A549 (cell line): ENCODE results near the gene STARD13.

Source experiments
- CBX8 ChIP-seq: fragments of 200-600 bp; sonication (generic); IDR thresholded peaks from 2 replicates; pipeline ENCODE4 v1.6.1; 2016
- CEBPB ChIP-seq, 2 experiments: fragments of >200 bp in 1 of 2; sonication (Bioruptor Twin) in 1 of 2; formaldehyde crosslinking in 1 of 2; IDR thresholded peaks; 2 replicates each; pipeline ENCODE4 v1.6.1; 2012 to 2016
- ELK1 ChIP-seq: fragments of 150-350 bp; IDR thresholded peaks from 2 replicates; pipeline ENCODE4 v1.6.1; 2014; ENCODE audit warnings: low read depth, mild to moderate bottlenecking, low read length
- KDM1A ChIP-seq: fragments of 200-600 bp; sonication (generic); IDR thresholded peaks from 2 replicates; pipeline ENCODE4 v1.6.1; 2016; ENCODE audit warnings: low read depth, mild to moderate bottlenecking
- PHF8 ChIP-seq: fragments of 200-600 bp; sonication (generic); IDR thresholded peaks from 2 replicates; pipeline ENCODE4 v1.6.1; 2016; ENCODE audit warnings: low read depth, mild to moderate bottlenecking, antibody characterized with exemption, moderate library complexity, borderline replicate concordance
- POLR2A ChIP-seq: IDR thresholded peaks from 2 replicates; pipeline ENCODE4 v1.6.1; 2012; ENCODE audit warnings: mild to moderate bottlenecking, low read length
- REST ChIP-seq: fragments of 200-600 bp; sonication (generic); IDR thresholded peaks from 2 replicates; pipeline ENCODE4 v1.6.1; 2016; ENCODE audit warnings: antibody characterized with exemption, mild to moderate bottlenecking, moderate library complexity

GRCh38 chr13:33180122-33180804 is 105.3 kb downstream of the STARD13 start:
- no peak for TF ChIP-seq REST
- TF ChIP-seq POLR2A, result no peak
- TF ChIP-seq ELK1, result no peak
- no peak for TF ChIP-seq CBX8
- no peak for TF ChIP-seq CEBPB (IDR thresholded peaks at IDR 0.05)
- no peak for TF ChIP-seq PHF8
- no peak for TF ChIP-seq KDM1A
